C4-2B (cell line): ENCODE results near the gene PPP6R3.

Source experiments
- H3K27ac ChIP-seq: fragments of 450-650 bp; 2 replicates; pipeline ENCODE4 v1.5.1; 2017
- CTCF ChIP-seq: fragments of 450-650 bp; conservative IDR thresholded peaks from 2 replicates; pipeline ENCODE4 v1.5.1; 2017; ENCODE audit warnings: mild to moderate bottlenecking
- ZFX ChIP-seq: fragments of 450-650 bp; IDR thresholded peaks from 2 replicates; pipeline ENCODE4 v1.6.1; 2017

Gene PPP6R3

GRCh38 chr11:68506908-68507307 is 46.4 kb downstream of the PPP6R3 start:
- no peak overlapping the region for H3K27ac ChIP-seq
- TF ChIP-seq ZFX (no peak), CTCF (peak; percentile 34)

- H3K27ac ChIP-seq, result no peak overlapping the region
Measured at GRCh38 chr11:68508425-68508824, 47.9 kb downstream of the PPP6R3 start.

GRCh38 chr11:68509066-68509465 is 48.5 kb downstream of the PPP6R3 start:
- no peak overlapping the region for H3K27ac ChIP-seq
- TF ChIP-seq ZFX (no peak), CTCF (no peak)

More at GRCh38 chr11:68508425-68508824, 47.9 kb downstream of the PPP6R3 start:
- TF ChIP-seq ZFX, result no peak
- TF ChIP-seq CTCF, result no peak

GRCh38 chr11:68513930-68514487 is 53.5 kb downstream of the PPP6R3 start:
- H3K27ac ChIP-seq, result no peak overlapping the region
- no peak for TF ChIP-seq ZFX
- TF ChIP-seq CTCF, result no peak

GRCh38 chr11:68517121-68517741 is 56.7 kb downstream of the PPP6R3 start:
- TF ChIP-seq ZFX, result no peak
- TF ChIP-seq CTCF, result no peak

GRCh38 chr11:68518191-68518590 is 57.6 kb downstream of the PPP6R3 start:
- TF ChIP-seq CTCF (no peak), ZFX (no peak)
- H3K27ac ChIP-seq, result no peak overlapping the region

More at GRCh38 chr11:68517121-68517741, 56.7 kb downstream of the PPP6R3 start:
- no peak overlapping the region for H3K27ac ChIP-seq

GRCh38 chr11:68521969-68522652 is 61.6 kb downstream of the PPP6R3 start:
- no peak overlapping the region for H3K27ac ChIP-seq
- TF ChIP-seq CTCF, result no peak
- no peak for TF ChIP-seq ZFX
